ENCODE data around the gene TMTC2.

TMTC2 gene

GRCh38 chr12:83093426-83093825 is 406.7 kb downstream of the TMTC2 start:
- H3K27me3 ChIP-seq (ENCODE audit: low read length) = no peaks in the 10 kb centered on the region
- H3K9me2 ChIP-seq (replicated peaks; ENCODE audit: insufficient read depth, low read length) = no peaks in the 10 kb centered on the region
- no peak overlapping the region for H3K4me3 ChIP-seq (ENCODE audit: insufficient read depth, low read length, poor library complexity, severe bottlenecking)
- no peaks in the 10 kb centered on the region for H4K20me1 ChIP-seq (ENCODE audit: low read depth, low read length)
- no peaks in the 10 kb centered on the region for H3K9me3 ChIP-seq (ENCODE audit: insufficient read depth, low read length)
- H3K36me3 ChIP-seq (ENCODE audit: low read length) = no peaks in the 10 kb centered on the region
- no peaks in the 10 kb centered on the region for H3K79me2 ChIP-seq (ENCODE audit: insufficient read depth, low read length)
- no peak for TF ChIP-seq EZH2phosphoT487 (conservative IDR thresholded peaks at IDR 0.05; ENCODE audit: low read length)
- no peak for TF ChIP-seq CTCF (IDR thresholded peaks at IDR 0.05; ENCODE audit: insufficient read depth, low read length, poor library complexity, severe bottlenecking)
- H3K4me2 ChIP-seq (ENCODE audit: low read depth, low read length, poor library complexity, severe bottlenecking) = no peak overlapping the region
- H3K27ac ChIP-seq (ENCODE audit: low read depth, low read length) = no peak overlapping the region
- H3F3A ChIP-seq (ENCODE audit: insufficient read depth) = no peaks in the 10 kb centered on the region
- H3K9ac ChIP-seq (ENCODE audit: low read length) = no peak overlapping the region
- no peak overlapping the region for H2AFZ ChIP-seq (ENCODE audit: low read depth, low read length, severe bottlenecking)

DNA sequence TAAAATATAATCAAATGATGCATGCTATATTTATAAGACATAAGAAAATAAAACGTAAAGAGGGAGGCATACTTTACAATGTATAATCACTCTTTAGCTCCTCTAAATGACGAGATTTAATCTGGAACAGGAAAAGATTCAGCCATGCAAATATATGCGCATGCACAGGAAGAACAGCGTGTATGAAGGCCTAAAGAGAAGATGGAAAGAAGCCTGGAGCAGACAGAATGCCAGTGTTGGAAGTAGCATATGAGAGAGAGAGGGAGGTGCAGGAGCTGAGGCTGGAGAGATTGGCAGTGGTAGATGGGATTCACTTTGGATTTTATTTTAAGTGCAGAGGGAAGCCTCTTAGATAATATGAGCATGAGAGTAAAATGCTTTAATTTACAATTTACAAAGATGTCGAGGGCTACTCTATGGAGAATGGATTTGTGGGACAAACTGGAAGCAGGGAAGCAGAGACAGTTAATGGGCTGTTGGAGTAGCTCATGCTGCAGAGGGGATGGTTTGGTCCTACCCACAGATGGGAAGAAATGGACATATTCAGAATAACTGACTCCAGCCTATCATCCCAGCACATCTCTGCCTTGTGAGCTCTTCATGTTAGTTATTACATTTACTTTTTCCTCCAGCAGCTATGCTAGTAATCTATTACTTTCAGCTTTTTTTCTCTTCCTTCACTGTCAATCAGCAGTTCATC is 411.1 kb downstream of the TMTC2 start:
- Histone ChIP-seq H3K9me2 (replicated peaks; ENCODE audit: insufficient read depth, low read length) (no peaks in the 10 kb centered on the region), H3K9me3 (ENCODE audit: insufficient read depth, low read length) (no peaks in the 10 kb centered on the region), H3K27me3 (ENCODE audit: low read length) (no peaks in the 10 kb centered on the region), H3K79me2 (ENCODE audit: insufficient read depth, low read length) (no peaks in the 10 kb centered on the region), H2AFZ (ENCODE audit: low read depth, low read length, severe bottlenecking) (no peak overlapping the region), H3K4me3 (ENCODE audit: insufficient read depth, low read length, poor library complexity, severe bottlenecking) (no peak overlapping the region), H3K36me3 (ENCODE audit: low read length) (no peaks in the 10 kb centered on the region), H3K9ac (ENCODE audit: low read length) (no peak overlapping the region), H4K20me1 (ENCODE audit: low read depth, low read length) (no peaks in the 10 kb centered on the region), H3F3A (ENCODE audit: insufficient read depth) (no peaks in the 10 kb centered on the region), H3K27ac (ENCODE audit: low read depth, low read length) (no peak overlapping the region), H3K4me2 (ENCODE audit: low read depth, low read length, poor library complexity, severe bottlenecking) (no peak overlapping the region)
- TF ChIP-seq EZH2phosphoT487 (conservative IDR thresholded peaks at IDR 0.05; ENCODE audit: low read length) = no peak
- no peak for TF ChIP-seq CTCF (IDR thresholded peaks at IDR 0.05; ENCODE audit: insufficient read depth, low read length, poor library complexity, severe bottlenecking)

DNA sequence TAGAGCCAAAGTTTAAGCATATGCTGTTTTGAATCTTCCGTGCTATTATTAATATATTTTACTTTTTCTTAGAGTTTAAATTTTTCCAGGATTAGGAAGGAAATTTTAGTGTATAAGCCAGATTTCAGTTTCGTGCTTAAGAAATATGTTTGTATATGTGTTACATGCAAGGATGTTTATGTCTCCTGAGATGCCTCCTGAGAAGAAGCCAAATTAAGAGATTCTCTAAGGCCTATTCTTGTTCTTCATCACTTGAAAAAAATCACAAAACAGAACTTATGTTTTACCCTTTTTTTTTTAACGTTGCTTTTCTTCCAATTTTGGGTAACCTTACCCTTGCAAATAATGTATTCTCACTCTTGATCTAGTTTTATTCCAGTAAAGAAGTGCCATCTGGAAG is 412.7 kb downstream of the TMTC2 start:
- no peak for TF ChIP-seq EZH2phosphoT487 (conservative IDR thresholded peaks at IDR 0.05; ENCODE audit: low read length)
- TF ChIP-seq CTCF (IDR thresholded peaks at IDR 0.05; ENCODE audit: insufficient read depth, low read length, poor library complexity, severe bottlenecking) = no peak
- Histone ChIP-seq H3F3A (ENCODE audit: insufficient read depth) (no peaks in the 10 kb centered on the region), H3K27me3 (ENCODE audit: low read length) (no peaks in the 10 kb centered on the region), H2AFZ (ENCODE audit: low read depth, low read length, severe bottlenecking) (no peak overlapping the region), H3K9ac (ENCODE audit: low read length) (no peak overlapping the region), H3K27ac (ENCODE audit: low read depth, low read length) (no peak overlapping the region), H3K36me3 (ENCODE audit: low read length) (no peaks in the 10 kb centered on the region), H3K4me3 (ENCODE audit: insufficient read depth, low read length, poor library complexity, severe bottlenecking) (no peak overlapping the region), H3K9me3 (ENCODE audit: insufficient read depth, low read length) (no peaks in the 10 kb centered on the region), H3K79me2 (ENCODE audit: insufficient read depth, low read length) (no peaks in the 10 kb centered on the region), H3K4me2 (ENCODE audit: low read depth, low read length, poor library complexity, severe bottlenecking) (no peak overlapping the region), H3K9me2 (replicated peaks; ENCODE audit: insufficient read depth, low read length) (no peaks in the 10 kb centered on the region), H4K20me1 (ENCODE audit: low read depth, low read length) (no peaks in the 10 kb centered on the region)

Measured in SU-DHL-6 (cell line).